ENCODE results near the gene PRLR. TPM values are rescaled to one million over a fixed set of nuclear protein-coding genes. Genes with fewer than 3 reads are reported as not detected.

PRLR gene
- total RNA-seq, 2 donors from 2014 or later = 4.1 to 6.5 TPM

GRCh38 chr5:35162848-35163709 lies 67.2 kb downstream of the PRLR start:
- 93 to 97% methylated on average over 9 to 11 of the region's 11 CpGs for WGBS, 2 experiments (ENCODE audit: insufficient coverage in 1 of 2, insufficient read length in 1 of 2)
- TF ChIP-seq CTCF (conservative IDR thresholded peaks at IDR 0.05) = no peak
- no peak overlapping the region for H3K4me3 Mint-ChIP-seq
- no peak for DNase-seq
- no peak overlapping the region for H3K4me3 ChIP-seq (ENCODE audit: low read length)
- H3K27ac Mint-ChIP-seq = no peak overlapping the region
- no peaks in the 10 kb centered on the region for H3K36me3 ChIP-seq (ENCODE audit: control insufficient read depth, insufficient read depth, low read length)
- no peaks in the 10 kb centered on the region for H3K27me3 ChIP-seq (ENCODE audit: control insufficient read depth, insufficient read depth, low read length, poor library complexity, severe bottlenecking)
- H3K9ac ChIP-seq (ENCODE audit: extremely low read depth, low read length, poor library complexity, severe bottlenecking) = no peak overlapping the region
- no peak overlapping the region for H3K27ac ChIP-seq (ENCODE audit: low read depth, low read length)
- H3K9me3 ChIP-seq (ENCODE audit: control insufficient read depth, low read length) = peaks cover 9% of the 10 kb centered on the region
- H3K9me3 Mint-ChIP-seq = peaks cover 11% of the 10 kb centered on the region
- no peaks in the 10 kb centered on the region for H3K27me3 Mint-ChIP-seq (ENCODE audit: insufficient read depth)
- H3K4me1 Mint-ChIP-seq = peaks cover 30% of the 10 kb centered on the region
- H3K4me1 ChIP-seq (ENCODE audit: control insufficient read depth, insufficient read depth, low read length) = peaks cover 16% of the 10 kb centered on the region
- no peaks in the 10 kb centered on the region for H3K36me3 Mint-ChIP-seq (ENCODE audit: low read depth)

GRCh38 chr5:35161652-35162273 lies 68.5 kb downstream of the PRLR start:
- H3K4me1 ChIP-seq (ENCODE audit: control insufficient read depth, insufficient read depth, low read length) = peaks cover 16% of the 10 kb centered on the region
- H3K4me3 ChIP-seq (ENCODE audit: low read length) = no peak overlapping the region
- Mint-ChIP-seq H3K27ac (no peak overlapping the region), H3K4me3 (no peak overlapping the region), H3K27me3 (ENCODE audit: insufficient read depth) (no peaks in the 10 kb centered on the region), H3K9me3 (no peaks in the 10 kb centered on the region), H3K36me3 (ENCODE audit: low read depth) (no peaks in the 10 kb centered on the region), H3K4me1 (peaks cover 34% of the 10 kb centered on the region)
- H3K9me3 ChIP-seq (ENCODE audit: control insufficient read depth, low read length) = no peaks in the 10 kb centered on the region
- H3K27me3 ChIP-seq (ENCODE audit: control insufficient read depth, insufficient read depth, low read length, poor library complexity, severe bottlenecking) = no peaks in the 10 kb centered on the region
- no peak for DNase-seq
- no peak for TF ChIP-seq CTCF (conservative IDR thresholded peaks at IDR 0.05)
- H3K27ac ChIP-seq (ENCODE audit: low read depth, low read length) = no peak overlapping the region
- H3K9ac ChIP-seq (ENCODE audit: extremely low read depth, low read length, poor library complexity, severe bottlenecking) = no peak overlapping the region
- 94 to 95% methylated on average over 7 of the region's 7 CpGs for WGBS, 2 experiments (ENCODE audit: insufficient coverage in 1 of 2, insufficient read length in 1 of 2)
- H3K36me3 ChIP-seq (ENCODE audit: control insufficient read depth, insufficient read depth, low read length) = no peaks in the 10 kb centered on the region

DNA sequence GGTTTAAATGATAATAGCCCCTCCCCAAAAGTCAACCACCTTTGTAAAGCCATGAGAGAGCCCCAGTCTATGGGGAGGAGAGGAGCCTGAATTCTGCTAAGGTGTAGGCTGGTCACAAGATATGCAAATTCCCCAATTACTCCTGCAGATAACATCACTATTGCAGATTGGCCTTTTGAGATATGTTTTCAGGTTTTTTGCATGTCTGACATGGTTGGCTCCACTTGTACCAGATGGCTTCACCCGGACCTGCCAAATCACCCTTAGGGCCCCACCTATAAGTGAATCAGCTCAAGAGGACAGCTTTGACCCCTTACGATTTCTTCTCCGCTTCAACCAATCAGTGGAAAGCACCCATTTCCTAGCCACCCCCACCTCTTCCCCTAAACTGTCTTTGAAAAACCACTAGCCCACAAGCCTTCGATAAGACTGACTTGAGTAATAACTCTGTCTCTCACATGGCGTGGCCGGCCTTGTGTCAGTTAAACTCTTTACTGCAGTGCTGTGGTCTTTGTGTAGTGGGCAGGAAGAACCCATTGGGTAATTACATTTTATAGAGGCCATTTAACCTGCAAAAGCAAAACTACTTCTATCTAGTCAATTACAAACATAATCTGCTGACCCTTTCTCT lies 69.7 kb downstream of the PRLR start:
- 86 to 94% methylated on average over 5 to 6 of the region's 6 CpGs for WGBS, 2 experiments (ENCODE audit: insufficient coverage in 1 of 2, insufficient read length in 1 of 2)
- Mint-ChIP-seq H3K9me3 (no peaks in the 10 kb centered on the region), H3K4me1 (peaks cover 34% of the 10 kb centered on the region), H3K27me3 (ENCODE audit: insufficient read depth) (no peaks in the 10 kb centered on the region), H3K27ac (peak overlapping the region; percentile 97), H3K36me3 (ENCODE audit: low read depth) (no peaks in the 10 kb centered on the region), H3K4me3 (no peak overlapping the region)
- Histone ChIP-seq H3K27me3 (ENCODE audit: control insufficient read depth, insufficient read depth, low read length, poor library complexity, severe bottlenecking) (no peaks in the 10 kb centered on the region), H3K27ac (ENCODE audit: low read depth, low read length) (no peak overlapping the region), H3K4me1 (ENCODE audit: control insufficient read depth, insufficient read depth, low read length) (peaks cover 16% of the 10 kb centered on the region), H3K9ac (ENCODE audit: extremely low read depth, low read length, poor library complexity, severe bottlenecking) (no peak overlapping the region), H3K36me3 (ENCODE audit: control insufficient read depth, insufficient read depth, low read length) (no peaks in the 10 kb centered on the region), H3K9me3 (ENCODE audit: control insufficient read depth, low read length) (no peaks in the 10 kb centered on the region), H3K4me3 (ENCODE audit: low read length) (peak overlapping the region; percentile 20)
- no peak for TF ChIP-seq CTCF (conservative IDR thresholded peaks at IDR 0.05)
- DNase-seq = no peak

Data from endodermal cell (in vitro differentiated cells).